H4 (cell line): ENCODE results near the gene SPIRE1. TPM values are rescaled to one million over a fixed set of nuclear protein-coding genes. Genes with fewer than 3 reads are reported as not detected.
"Not testable (repeated sequence)": the region's sequence is repeated elsewhere in the genome, so short reads cannot be mapped to it uniquely, and the experiment has no call there.

Experiments
- DNase-seq: peaks from one replicate; pipeline ENCODE4 v3.0.0-alpha.2; 2015; ENCODE audit warnings: low spot score
- total RNA-seq: library from RNA; depleted of rRNA; stranded (reverse); fragments of >200 nt; shearing (Covaris generic); gene quantifications from 2 replicates; pipeline ENCODE4 v1.2.3, GENCODE V29; 2014

Gene SPIRE1
- total RNA-seq, 1 experiment from 2014 or later, result 8.9 TPM

- DNase-seq, result no peak
These were observed 59.6 kb downstream of the SPIRE1 start for GRCh38 chr18:12598181-12598930.

- peak; percentile 59 for DNase-seq
These were observed 60.1 kb downstream of the SPIRE1 start for GRCh38 chr18:12597760-12598159.

- no peak for DNase-seq
These were observed 62.2 kb downstream of the SPIRE1 start for GRCh38 chr18:12595571-12596255.

GRCh38 chr18:12593866-12594265, 64.0 kb downstream of the SPIRE1 start:
- no peak for DNase-seq

GRCh38 chr18:12592597-12593127, 65.2 kb downstream of the SPIRE1 start:
- DNase-seq, result no peak

GRCh38 chr18:12589448-12589847, 68.5 kb downstream of the SPIRE1 start:
- no peak for DNase-seq

- no peak for DNase-seq
These were observed 71.0 kb downstream of the SPIRE1 start for GRCh38 chr18:12586956-12587355.

- DNase-seq, result no peak
These were observed 72.7 kb downstream of the SPIRE1 start for GRCh38 chr18:12585218-12585617.

GRCh38 chr18:12580630-12581342, 77.1 kb downstream of the SPIRE1 start:
- DNase-seq, result no peak

- no peak for DNase-seq
These were observed 78.1 kb downstream of the SPIRE1 start for GRCh38 chr18:12579775-12580174.

- DNase-seq, result no peak
These were observed 80.1 kb downstream of the SPIRE1 start for GRCh38 chr18:12577848-12578247.

GRCh38 chr18:12574494-12575185, 83.3 kb downstream of the SPIRE1 start:
- DNase-seq, result no peak

GRCh38 chr18:12571630-12572029, 86.3 kb downstream of the SPIRE1 start:
- DNase-seq, result no peak

- no peak for DNase-seq
These were observed 88.1 kb downstream of the SPIRE1 start for GRCh38 chr18:12569791-12570190.

GRCh38 chr18:12567849-12568248, 90.1 kb downstream of the SPIRE1 start:
- no peak for DNase-seq

GRCh38 chr18:12564861-12565260, 93.0 kb downstream of the SPIRE1 start:
- DNase-seq, result no peak

GRCh38 chr18:12564378-12564777, 93.5 kb downstream of the SPIRE1 start:
- no peak for DNase-seq

- DNase-seq, result not testable (repeated sequence)
These were observed 97.3 kb downstream of the SPIRE1 start for GRCh38 chr18:12560600-12560999.

GRCh38 chr18:12559319-12559718, 98.6 kb downstream of the SPIRE1 start:
- DNase-seq, result no peak

- DNase-seq, result no peak
These were observed 100.7 kb downstream of the SPIRE1 start for GRCh38 chr18:12556946-12557806.
